HEK293 (cell line): ENCODE data around the gene DCAF15.
A peak's percentile ranks its signal among the peaks of the same experiment; 100 is the strongest.

Experiments
- BCL11B ChIP-seq: fragments of 450-650 bp; formaldehyde crosslinking; IDR thresholded peaks from 2 replicates; pipeline ENCODE4 v1.5.1; 2016; ENCODE audit warnings: low read depth, missing biosample characterization, missing genetic modification characterization
- CTCF ChIP-seq: fragments of 450-650 bp; formaldehyde crosslinking; IDR thresholded peaks from 2 replicates; pipeline ENCODE4 v1.5.1; 2016; ENCODE audit warnings: missing biosample characterization, missing genetic modification characterization
- GLI4 ChIP-seq: fragments of 450-650 bp; formaldehyde crosslinking; IDR thresholded peaks from 2 replicates; pipeline ENCODE4 v1.5.1; 2016; ENCODE audit warnings: missing biosample characterization, missing genetic modification characterization
- HIC1 ChIP-seq: fragments of 450-650 bp; formaldehyde crosslinking; IDR thresholded peaks from 2 replicates; pipeline ENCODE4 v1.5.1; 2016; ENCODE audit warnings: missing biosample characterization, missing genetic modification characterization
- KLF8 ChIP-seq: fragments of 450-650 bp; formaldehyde crosslinking; IDR thresholded peaks from 2 replicates; pipeline ENCODE4 v1.5.1; 2016; ENCODE audit warnings: missing biosample characterization, missing genetic modification characterization
- OVOL3 ChIP-seq: fragments of 450-650 bp; formaldehyde crosslinking; IDR thresholded peaks from 2 replicates; pipeline ENCODE4 v1.5.1; 2016; ENCODE audit warnings: missing biosample characterization, missing genetic modification characterization
- PRDM10 ChIP-seq: fragments of 450-650 bp; formaldehyde crosslinking; IDR thresholded peaks from 2 replicates; pipeline ENCODE4 v1.5.1; 2016; ENCODE audit warnings: missing biosample characterization, missing genetic modification characterization
- SP2 ChIP-seq: fragments of 450-650 bp; formaldehyde crosslinking; IDR thresholded peaks from 2 replicates; pipeline ENCODE4 v1.5.1; 2016; ENCODE audit warnings: missing biosample characterization, missing genetic modification characterization
- ZBTB10 ChIP-seq: fragments of 450-650 bp; formaldehyde crosslinking; IDR thresholded peaks from 2 replicates; pipeline ENCODE4 v1.5.1; 2016; ENCODE audit warnings: missing biosample characterization, missing genetic modification characterization
- ZBTB17 ChIP-seq: fragments of 450-650 bp; formaldehyde crosslinking; IDR thresholded peaks from 2 replicates; pipeline ENCODE4 v1.5.1; 2016; ENCODE audit warnings: missing biosample characterization, missing genetic modification characterization
- ZBTB7A ChIP-seq: fragments of 450-650 bp; formaldehyde crosslinking; IDR thresholded peaks from 2 replicates; pipeline ENCODE4 v1.5.1; 2016; ENCODE audit warnings: low read depth, missing biosample characterization, missing genetic modification characterization
- ZNF114 ChIP-seq: fragments of 450-650 bp; formaldehyde crosslinking; IDR thresholded peaks from 2 replicates; pipeline ENCODE4 v1.5.0; 2017; ENCODE audit warnings: missing biosample characterization, missing genetic modification characterization
- ZNF121 ChIP-seq: fragments of 450-650 bp; formaldehyde crosslinking; IDR thresholded peaks from 2 replicates; pipeline ENCODE4 v1.5.1; 2016; ENCODE audit warnings: missing biosample characterization, missing genetic modification characterization
- ZNF133 ChIP-seq: fragments of 450-650 bp; formaldehyde crosslinking; IDR thresholded peaks from 2 replicates; pipeline ENCODE4 v1.5.1; 2016; ENCODE audit warnings: missing biosample characterization, missing genetic modification characterization
- ZNF148 ChIP-seq: fragments of 450-650 bp; formaldehyde crosslinking; IDR thresholded peaks from 2 replicates; pipeline ENCODE4 v1.5.0; 2017; ENCODE audit warnings: missing biosample characterization, missing genetic modification characterization, borderline replicate concordance
- ZNF169 ChIP-seq: fragments of 450-650 bp; formaldehyde crosslinking; IDR thresholded peaks from 2 replicates; pipeline ENCODE4 v1.5.1; 2016; ENCODE audit warnings: missing biosample characterization, missing genetic modification characterization
- ZNF202 ChIP-seq: fragments of 450-650 bp; formaldehyde crosslinking; IDR thresholded peaks from 2 replicates; pipeline ENCODE4 v1.5.1; 2016; ENCODE audit warnings: missing biosample characterization, missing genetic modification characterization, borderline replicate concordance
- ZNF366 ChIP-seq: fragments of 450-650 bp; formaldehyde crosslinking; conservative IDR thresholded peaks from 2 replicates; pipeline ENCODE4 v1.5.1; 2016; ENCODE audit warnings: missing biosample characterization, missing genetic modification characterization
- ZNF394 ChIP-seq: fragments of 450-650 bp; formaldehyde crosslinking; IDR thresholded peaks from 2 replicates; pipeline ENCODE4 v1.5.1; 2016; ENCODE audit warnings: missing biosample characterization, missing genetic modification characterization, mild to moderate bottlenecking, moderate library complexity, borderline replicate concordance
- ZNF501 ChIP-seq: fragments of 450-650 bp; formaldehyde crosslinking; IDR thresholded peaks from 2 replicates; pipeline ENCODE4 v1.5.1; 2016; ENCODE audit warnings: missing biosample characterization, missing genetic modification characterization
- ZNF610 ChIP-seq: fragments of 450-650 bp; formaldehyde crosslinking; IDR thresholded peaks from 2 replicates; pipeline ENCODE4 v1.5.1; 2016; ENCODE audit warnings: missing biosample characterization, missing genetic modification characterization, borderline replicate concordance
- ZNF76 ChIP-seq: fragments of 450-650 bp; formaldehyde crosslinking; IDR thresholded peaks from 2 replicates; pipeline ENCODE4; 2016; ENCODE audit warnings: low read depth, missing biosample characterization, missing genetic modification characterization, borderline replicate concordance

Gene DCAF15

GRCh38 chr19:14006766-14007562 is 54.7 kb downstream of the DCAF15 start (continued):
- TF ChIP-seq PRDM10 (tag by site-specific recombination) (peak; percentile 97), OVOL3 (tag by site-specific recombination) (peak; percentile 47; the same call in 1 of the 2 replicates), GLI4 (peak; percentile 89), ZNF202 (tag by site-specific recombination) (no peak), ZBTB17 (tag by site-specific recombination) (peak; percentile 95), ZNF169 (tag by site-specific recombination) (0 out of 2 replicates have a peak, but pooled peaks have one; percentile 67), ZBTB7A (tag by site-specific recombination) (peak; percentile 97), CTCF (tag by site-specific recombination) (no peak; the same call in 1 of the 2 replicates), BCL11B (tag by site-specific recombination) (peak; percentile 76; the same call in 1 of the 2 replicates), ZNF133 (no peak), ZNF366 (peak; percentile 84), ZNF394 (peak; percentile 74; the same call in 1 of the 2 replicates), ZNF121 (tag by site-specific recombination) (peak; percentile 39; the same call in 1 of the 2 replicates), ZNF76 (tag by site-specific recombination) (peak; percentile 86), ZBTB10 (tag by site-specific recombination) (peak; percentile 99), ZNF501 (peak; percentile 95), ZNF610 (tag by site-specific recombination) (peak; percentile 93), ZNF114 (tag by site-specific recombination) (no peak), HIC1 (peak; percentile 84), ZNF148 (peak; percentile 61; the same call in 1 of the 2 replicates), KLF8 (tag by site-specific recombination) (peak; percentile 78), SP2 (no peak)
